ACC112 (cell line): ENCODE measurements around the gene UHRF2.

ENCODE experiments used
- H2AFZ ChIP-seq: fragments of 200-600 bp; sonication (generic); one replicate; pipeline ENCODE4 v1.6.0; 2017; ENCODE audit warnings: antibody characterized with exemption, low read length; ENCODE audit not compliant: unreplicated experiment
- H3K27ac ChIP-seq: fragments of 200-600 bp; sonication (generic); 2 replicates; pipeline ENCODE4 v1.5.1; 2014; ENCODE audit warnings: low read depth, mild to moderate bottlenecking, antibody characterized with exemption, low read length, moderate library complexity
- H3K27me3 ChIP-seq: fragments of 200-600 bp; sonication (generic); 2 replicates; pipeline ENCODE4 v1.6.1; 2014; ENCODE audit warnings: mild to moderate bottlenecking, antibody characterized with exemption, low read length, moderate library complexity, mixed read lengths; ENCODE audit not compliant: insufficient read depth
- H3K36me3 ChIP-seq: fragments of 200-600 bp; sonication (generic); 2 replicates; pipeline ENCODE4 v1.6.1; 2016; ENCODE audit warnings: mild to moderate bottlenecking, antibody characterized with exemption, low read length, moderate library complexity, mixed read lengths; ENCODE audit not compliant: insufficient read depth
- H3K4me1 ChIP-seq: fragments of 200-600 bp; sonication (generic); one replicate; pipeline ENCODE4 v1.6.1; 2016; ENCODE audit warnings: low read length, mixed read lengths; ENCODE audit not compliant: insufficient read depth, unreplicated experiment, control insufficient read depth
- H3K4me3 ChIP-seq: fragments of 200-600 bp; sonication (generic); 2 replicates; pipeline ENCODE4 v1.5.1; 2014; ENCODE audit warnings: mild to moderate bottlenecking, low read depth, low read length
- H3K79me2 ChIP-seq: fragments of 200-600 bp; sonication (generic); one replicate; pipeline ENCODE4 v1.6.0; 2016; ENCODE audit warnings: low read length; ENCODE audit not compliant: control insufficient read depth, unreplicated experiment, insufficient read depth

Gene UHRF2

DNA sequence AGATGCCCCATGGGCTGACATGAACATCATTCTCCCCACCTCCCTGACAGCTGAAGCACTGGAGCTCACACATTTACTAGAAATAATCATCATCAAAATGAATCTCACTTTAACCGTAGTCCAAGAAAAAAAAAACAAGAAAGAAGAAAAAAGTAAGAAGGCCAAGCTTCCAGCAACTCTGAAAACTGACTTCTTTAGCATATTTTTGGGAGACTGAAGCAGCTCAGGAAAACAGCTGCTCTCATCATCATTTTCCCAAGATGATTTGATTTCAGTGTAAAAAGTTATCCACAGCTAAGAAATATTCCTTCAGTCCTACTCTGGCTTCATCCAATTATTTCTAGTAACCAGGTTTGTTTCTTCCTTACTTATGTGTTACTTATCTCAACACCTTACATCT is 140.9 kb downstream of the UHRF2 start:
- no peak overlapping the region for H3K4me3 ChIP-seq
- H3K4me1 ChIP-seq: peaks cover 26% of the 10 kb centered on the region
- H3K27me3 ChIP-seq: no peaks in the 10 kb centered on the region
- H3K79me2 ChIP-seq: no peaks in the 10 kb centered on the region
- H3K36me3 ChIP-seq: peaks cover 6% of the 10 kb centered on the region; the same call in 1 of the 2 replicates
- H3K27ac ChIP-seq: no peak overlapping the region
- H2AFZ ChIP-seq: no peak overlapping the region
